ENCODE results near the gene MIGA1. TPM values are rescaled to one million over a fixed set of nuclear protein-coding genes. Genes with fewer than 3 reads are reported as not detected.
"Not testable (repeated sequence)": the region's sequence is repeated elsewhere in the genome, so short reads cannot be mapped to it uniquely, and the experiment has no call there.

MIGA1 gene
- total RNA-seq, 1 experiment from 2014 or later, result 2.0 TPM

DNA sequence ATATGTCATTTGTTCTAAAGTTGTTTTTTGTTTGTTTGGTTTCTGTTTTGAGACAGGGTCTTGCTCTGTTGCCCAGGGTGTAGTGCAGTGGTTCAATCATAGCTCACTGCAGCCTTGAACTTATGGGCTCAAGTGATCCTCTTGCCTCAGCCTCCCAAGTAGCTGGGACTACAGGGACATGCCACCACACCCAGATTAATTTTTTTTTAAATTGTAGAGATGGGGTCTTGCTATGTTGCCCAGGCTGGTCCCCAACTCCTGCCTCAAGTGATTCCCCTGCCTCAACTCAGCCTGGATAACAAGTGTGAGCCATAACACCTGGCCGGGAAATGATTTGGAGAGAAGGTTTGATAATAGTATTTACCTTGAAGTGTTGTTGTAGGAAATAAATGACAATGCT lies 127.2 kb downstream of the MIGA1 start:
- no peak for DNase-seq (ENCODE audit: low spot score)

DNA sequence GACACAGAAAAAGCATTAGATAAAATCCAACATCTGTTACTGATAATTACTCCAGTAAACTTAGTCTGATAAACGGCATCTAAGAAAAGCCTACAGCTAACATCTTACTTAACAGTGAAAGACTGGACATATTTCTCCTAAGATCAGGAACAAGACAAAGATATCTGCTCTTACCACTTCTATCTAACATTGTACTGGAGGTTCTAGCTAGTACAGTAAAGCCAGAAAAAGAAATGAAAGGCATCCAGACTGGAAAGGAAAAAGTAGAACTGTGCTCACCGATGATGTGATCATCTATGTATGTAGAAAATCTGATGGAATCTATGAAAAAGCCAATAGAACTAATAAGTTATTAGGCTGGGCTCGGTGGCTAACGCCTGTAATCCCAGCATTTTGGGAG lies 130.7 kb downstream of the MIGA1 start:
- DNase-seq (ENCODE audit: low spot score), result no peak

DNA sequence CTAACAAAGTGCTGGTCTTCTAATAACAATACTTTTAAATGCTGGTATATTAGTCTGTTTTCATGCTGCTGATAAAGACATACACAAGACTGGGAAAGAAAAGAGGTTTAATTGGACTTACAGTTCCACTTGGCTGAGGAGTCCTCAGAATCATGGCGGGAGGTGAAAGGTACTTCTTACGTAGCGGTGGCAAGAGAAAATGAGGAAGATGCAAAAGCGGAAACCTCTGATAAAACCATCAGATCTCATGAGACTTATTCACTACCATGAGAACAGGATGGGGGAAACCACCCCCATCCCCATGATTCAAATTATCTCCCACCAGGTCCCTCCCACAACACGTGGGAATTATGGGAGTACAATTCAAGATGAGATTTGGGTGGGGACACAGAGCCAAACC lies 139.5 kb downstream of the MIGA1 start:
- not testable (repeated sequence) for DNase-seq (ENCODE audit: low spot score)

DNA sequence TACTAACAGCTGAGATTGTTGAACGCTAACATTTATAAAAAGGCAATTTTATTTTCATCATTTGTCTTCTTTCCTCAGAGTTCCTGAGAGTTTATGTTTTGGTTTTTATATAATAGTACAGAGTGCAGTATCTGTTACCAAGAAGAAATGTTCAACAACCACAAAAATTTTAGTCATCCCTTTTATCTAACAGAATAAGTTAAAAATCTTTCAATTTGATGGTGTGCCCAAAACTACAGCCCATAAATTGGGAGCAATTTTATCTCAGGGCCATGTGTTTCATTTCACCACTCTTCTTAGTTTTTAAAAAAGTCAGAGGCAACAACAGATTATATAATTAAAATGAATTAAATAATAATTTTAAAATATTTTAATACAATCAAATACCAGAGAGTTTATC lies 146.1 kb downstream of the MIGA1 start:
- no peak for DNase-seq (ENCODE audit: low spot score)

DNA sequence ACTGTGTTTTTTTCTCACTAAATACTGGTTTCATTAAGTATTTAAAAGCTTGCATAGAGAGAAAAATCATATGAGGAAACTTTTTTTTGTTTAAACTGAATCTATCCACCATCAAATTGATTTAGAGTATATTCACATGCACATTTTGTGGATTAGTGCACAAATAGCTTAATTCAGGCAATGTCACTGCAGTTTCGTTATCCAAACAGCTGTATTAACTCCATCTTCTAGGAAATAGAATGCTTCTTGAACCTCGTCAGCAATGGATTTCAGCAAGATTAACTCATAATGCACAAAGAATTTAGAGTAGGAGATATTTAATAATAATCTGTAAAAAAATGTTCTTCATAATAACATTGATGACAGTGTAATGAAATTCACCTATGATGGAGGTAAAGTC lies 146.5 kb downstream of the MIGA1 start:
- DNase-seq (ENCODE audit: low spot score), result no peak

DNA sequence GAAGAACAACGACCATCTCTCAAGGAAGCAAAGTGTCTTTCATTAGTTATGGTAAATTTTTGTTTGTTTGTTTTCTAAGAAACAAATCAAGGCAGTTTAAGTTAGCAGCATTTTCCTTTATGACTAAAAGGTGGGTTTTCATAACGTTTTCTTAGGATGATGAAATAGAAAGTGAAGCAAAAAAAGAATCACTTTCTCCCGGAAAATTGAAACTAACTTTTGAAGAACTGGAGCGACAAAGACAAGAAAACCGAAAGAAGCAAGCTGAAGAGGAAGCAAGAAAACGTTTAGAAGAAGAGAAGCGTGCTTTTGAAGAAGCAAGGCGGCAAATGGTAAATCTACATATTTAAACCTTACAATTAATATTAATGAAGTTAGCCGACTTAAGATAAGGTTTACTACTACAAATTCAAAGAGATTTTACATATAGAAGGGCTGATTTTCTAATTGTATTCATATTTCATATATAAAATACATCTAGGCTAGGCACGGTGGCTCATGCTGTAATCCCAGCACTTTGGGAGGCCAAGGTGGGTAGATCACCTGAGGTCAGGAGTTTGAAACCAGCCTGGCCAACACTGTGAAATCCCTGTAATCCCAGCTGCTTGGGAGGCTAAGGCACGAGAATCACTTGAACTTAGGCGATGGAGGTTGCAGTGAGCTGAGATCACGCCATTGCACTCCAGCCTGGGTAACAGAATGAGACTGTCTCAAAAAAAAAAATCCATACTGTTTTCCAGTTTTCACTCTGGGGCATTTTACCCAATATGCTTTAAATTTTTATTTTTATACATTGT lies 147.3 kb downstream of the MIGA1 start:
- DNase-seq (ENCODE audit: low spot score), result no peak

DNA sequence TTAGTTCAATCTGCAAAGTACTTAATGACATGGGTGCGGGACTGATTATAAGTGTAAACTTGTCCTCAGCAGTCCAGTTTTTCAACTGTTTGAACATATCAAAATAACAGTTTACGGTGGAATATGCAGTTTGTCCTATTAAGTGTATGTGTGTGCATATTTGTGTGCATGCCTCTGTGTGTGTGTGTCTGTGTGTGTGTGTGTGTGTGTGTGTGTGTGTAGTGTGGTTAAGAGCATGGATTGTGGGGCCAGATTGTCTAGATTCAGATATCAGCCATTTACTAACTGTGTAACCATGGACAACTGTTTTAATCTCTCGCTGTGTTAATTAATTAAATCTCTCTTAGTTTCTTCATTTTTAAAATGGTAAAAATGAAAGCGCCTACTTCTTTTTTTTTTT lies 148.0 kb downstream of the MIGA1 start:
- no peak for DNase-seq (ENCODE audit: low spot score)

Other genes with a start within 250 kb of the MIGA1 start
- 36.4 and 39.0 TPM in 2 replicates for gene ZZZ3, start 97.0 kb upstream of the MIGA1 start, total RNA-seq (2014; rRNA removed; shearing (Covaris generic))
- gene USP33, start 19.8 kb upstream of the MIGA1 start, total RNA-seq (2014; rRNA removed; shearing (Covaris generic)), result 20.2 and 23.2 TPM in 2 replicates
- gene NEXN, start 109.0 kb downstream of the MIGA1 start, total RNA-seq (2014; rRNA removed; shearing (Covaris generic)), result not detected in 2 replicates
- gene FUBP1, start 199.4 kb downstream of the MIGA1 start, total RNA-seq (2014; rRNA removed; shearing (Covaris generic)), result 130 and 145 TPM in 2 replicates
- gene DNAJB4, start 225.3 kb downstream of the MIGA1 start, total RNA-seq (2014; rRNA removed; shearing (Covaris generic)), result 4.2 and 7.9 TPM in 2 replicates

Measured in HT-29 (cell line).